ENCODE results near the gene COL4A1.

Gene COL4A1

GRCh38 chr13:110259651-110260050, 47.3 kb downstream of the COL4A1 start:
- Histone ChIP-seq H2AFZ (ENCODE audit: low read length) (no peak overlapping the region), H3K27me3 (ENCODE audit: insufficient read depth, low read length, poor library complexity, severe bottlenecking) (no peaks in the 10 kb centered on the region), H4K20me1 (ENCODE audit: insufficient read depth, low read length, poor library complexity, severe bottlenecking) (no peaks in the 10 kb centered on the region), H3K4me3 (ENCODE audit: low read length, poor library complexity, severe bottlenecking) (no peak overlapping the region), H3K4me1 (ENCODE audit: insufficient read depth, low read length, poor library complexity, severe bottlenecking) (no peaks in the 10 kb centered on the region), H3K9ac (ENCODE audit: low read depth, low read length, poor library complexity, severe bottlenecking) (no peak overlapping the region), H3K36me3 (ENCODE audit: insufficient read depth, low read length) (no peaks in the 10 kb centered on the region), H3K9me3 (ENCODE audit: insufficient read depth, low read depth, low read length) (no peaks in the 10 kb centered on the region), H3K4me2 (ENCODE audit: low read depth, low read length, poor library complexity, severe bottlenecking) (no peak overlapping the region), H3F3A (ENCODE audit: low read depth) (no peaks in the 10 kb centered on the region), H3K79me2 (ENCODE audit: insufficient read depth, low read length) (no peaks in the 10 kb centered on the region), H3K9me2 (replicated peaks; ENCODE audit: low read depth, low read length) (no peaks in the 10 kb centered on the region)
- no peak for TF ChIP-seq EZH2phosphoT487 (IDR thresholded peaks at IDR 0.05; ENCODE audit: borderline replicate concordance)
- TF ChIP-seq CTCF (conservative IDR thresholded peaks at IDR 0.05; ENCODE audit: low read length) = no peak

- Histone ChIP-seq H3K79me2 (ENCODE audit: insufficient read depth, low read length) (no peaks in the 10 kb centered on the region), H3K27me3 (ENCODE audit: insufficient read depth, low read length, poor library complexity, severe bottlenecking) (no peaks in the 10 kb centered on the region), H3F3A (ENCODE audit: low read depth) (no peaks in the 10 kb centered on the region), H2AFZ (ENCODE audit: low read length) (no peak overlapping the region), H3K9me2 (replicated peaks; ENCODE audit: low read depth, low read length) (no peaks in the 10 kb centered on the region), H3K9me3 (ENCODE audit: insufficient read depth, low read depth, low read length) (no peaks in the 10 kb centered on the region), H3K9ac (ENCODE audit: low read depth, low read length, poor library complexity, severe bottlenecking) (no peak overlapping the region), H3K4me1 (ENCODE audit: insufficient read depth, low read length, poor library complexity, severe bottlenecking) (no peaks in the 10 kb centered on the region), H3K36me3 (ENCODE audit: insufficient read depth, low read length) (no peaks in the 10 kb centered on the region), H3K4me3 (ENCODE audit: low read length, poor library complexity, severe bottlenecking) (no peak overlapping the region), H3K4me2 (ENCODE audit: low read depth, low read length, poor library complexity, severe bottlenecking) (no peak overlapping the region), H4K20me1 (ENCODE audit: insufficient read depth, low read length, poor library complexity, severe bottlenecking) (no peaks in the 10 kb centered on the region)
- no peak for TF ChIP-seq EZH2phosphoT487 (IDR thresholded peaks at IDR 0.05; ENCODE audit: borderline replicate concordance)
- TF ChIP-seq CTCF (conservative IDR thresholded peaks at IDR 0.05; ENCODE audit: low read length) = no peak
Observed at GRCh38 chr13:110258876-110259631, 47.9 kb downstream of the COL4A1 start.

GRCh38 chr13:110257408-110257807, 49.5 kb downstream of the COL4A1 start:
- Histone ChIP-seq H4K20me1 (ENCODE audit: insufficient read depth, low read length, poor library complexity, severe bottlenecking) (no peaks in the 10 kb centered on the region), H3K9me3 (ENCODE audit: insufficient read depth, low read depth, low read length) (no peaks in the 10 kb centered on the region), H3K4me1 (ENCODE audit: insufficient read depth, low read length, poor library complexity, severe bottlenecking) (no peaks in the 10 kb centered on the region), H3K36me3 (ENCODE audit: insufficient read depth, low read length) (no peaks in the 10 kb centered on the region), H3K9me2 (replicated peaks; ENCODE audit: low read depth, low read length) (no peaks in the 10 kb centered on the region), H3K4me2 (ENCODE audit: low read depth, low read length, poor library complexity, severe bottlenecking) (no peak overlapping the region), H2AFZ (ENCODE audit: low read length) (no peak overlapping the region), H3K9ac (ENCODE audit: low read depth, low read length, poor library complexity, severe bottlenecking) (no peak overlapping the region), H3K79me2 (ENCODE audit: insufficient read depth, low read length) (no peaks in the 10 kb centered on the region), H3K4me3 (ENCODE audit: low read length, poor library complexity, severe bottlenecking) (no peak overlapping the region), H3K27me3 (ENCODE audit: insufficient read depth, low read length, poor library complexity, severe bottlenecking) (no peaks in the 10 kb centered on the region), H3F3A (ENCODE audit: low read depth) (no peaks in the 10 kb centered on the region)
- TF ChIP-seq EZH2phosphoT487 (IDR thresholded peaks at IDR 0.05; ENCODE audit: borderline replicate concordance) (no peak), CTCF (conservative IDR thresholded peaks at IDR 0.05; ENCODE audit: low read length) (no peak)

Data from Loucy (cell line).